Right ventricle myocardium inferior (tissue), 1 donor: Measurements from ENCODE around the gene TRPV4. TPM values are rescaled to one million over a fixed set of nuclear protein-coding genes. Genes with fewer than 3 reads are reported as not detected.

ENCODE experiments used
- ATAC-seq: fragments of 200-7000 bp; cut with Tn5 transposase; one replicate; pipeline ENCODE4 v1.9.1; 2020; ENCODE audit warnings: mild to moderate bottlenecking, moderate library complexity
- DNase-seq: peaks from one replicate; pipeline ENCODE4 v3.0.0; 2021; ENCODE audit errors: missing footprints
- intact Hi-C: fragments of 100-400 bp; cut with DNase I; formaldehyde crosslinking; loops from one replicate; pipeline ENCODE4 v1.11.0; 2022
- total RNA-seq: library from RNA; stranded (reverse); fragmentation: NEBNext Ultra II Directional; extraction: Animal tissue kit (Norgen Biotek cat#: 25700); gene quantifications from one replicate; pipeline ENCODE4 v1.2.1, GENCODE V29; 2021
- donor health status: DM: no; HTN: yes; CAD: no; lungs with severe emphysema.

Gene TRPV4
- total RNA-seq, 1 donor from 2014 or later, result 0.32 TPM

DNA sequence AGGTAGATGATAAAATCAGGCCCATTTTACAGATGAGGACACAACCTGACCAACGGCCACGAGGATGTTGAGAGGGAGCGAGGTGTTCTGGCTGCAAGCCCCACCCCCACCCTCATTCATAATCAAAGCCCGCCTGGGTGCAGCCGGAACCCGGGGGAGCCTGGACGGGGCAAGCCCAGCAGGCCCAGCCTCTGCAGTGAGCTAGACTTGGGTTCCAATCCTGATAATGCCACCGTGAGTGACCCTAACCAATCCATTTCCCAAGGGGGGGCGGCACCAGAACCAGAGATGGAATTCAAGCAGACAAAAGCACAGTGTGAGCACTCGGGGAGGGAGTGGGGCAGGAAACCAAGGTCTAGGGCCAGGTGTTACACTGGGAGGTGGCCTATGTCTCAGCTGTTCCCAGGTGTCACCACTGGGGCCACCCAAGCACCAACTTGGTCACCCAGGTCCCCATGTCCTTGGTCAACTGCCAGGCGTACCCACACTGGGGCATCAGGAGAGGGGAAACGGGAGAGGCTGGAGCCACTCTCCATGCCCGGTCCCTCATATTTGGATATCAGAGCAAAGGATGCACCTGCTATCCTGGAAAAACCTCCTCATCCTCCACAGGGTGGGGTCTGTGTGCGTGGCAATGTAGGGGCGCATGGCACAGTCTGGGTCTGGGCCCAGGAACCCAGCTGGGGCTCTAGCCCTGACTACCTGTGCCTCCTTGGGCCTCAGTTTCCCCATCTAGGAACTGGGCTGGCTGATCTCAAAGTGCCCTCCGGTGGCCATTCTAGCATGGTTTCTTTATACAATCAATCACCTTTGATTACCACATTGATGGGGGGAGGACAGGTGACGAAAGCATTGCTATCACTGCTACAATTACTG lies 61.2 kb downstream of the TRPV4 start:
- ATAC-seq (no peak), DNase-seq (no peak)
- intact Hi-C loops, result no loop called here

DNA sequence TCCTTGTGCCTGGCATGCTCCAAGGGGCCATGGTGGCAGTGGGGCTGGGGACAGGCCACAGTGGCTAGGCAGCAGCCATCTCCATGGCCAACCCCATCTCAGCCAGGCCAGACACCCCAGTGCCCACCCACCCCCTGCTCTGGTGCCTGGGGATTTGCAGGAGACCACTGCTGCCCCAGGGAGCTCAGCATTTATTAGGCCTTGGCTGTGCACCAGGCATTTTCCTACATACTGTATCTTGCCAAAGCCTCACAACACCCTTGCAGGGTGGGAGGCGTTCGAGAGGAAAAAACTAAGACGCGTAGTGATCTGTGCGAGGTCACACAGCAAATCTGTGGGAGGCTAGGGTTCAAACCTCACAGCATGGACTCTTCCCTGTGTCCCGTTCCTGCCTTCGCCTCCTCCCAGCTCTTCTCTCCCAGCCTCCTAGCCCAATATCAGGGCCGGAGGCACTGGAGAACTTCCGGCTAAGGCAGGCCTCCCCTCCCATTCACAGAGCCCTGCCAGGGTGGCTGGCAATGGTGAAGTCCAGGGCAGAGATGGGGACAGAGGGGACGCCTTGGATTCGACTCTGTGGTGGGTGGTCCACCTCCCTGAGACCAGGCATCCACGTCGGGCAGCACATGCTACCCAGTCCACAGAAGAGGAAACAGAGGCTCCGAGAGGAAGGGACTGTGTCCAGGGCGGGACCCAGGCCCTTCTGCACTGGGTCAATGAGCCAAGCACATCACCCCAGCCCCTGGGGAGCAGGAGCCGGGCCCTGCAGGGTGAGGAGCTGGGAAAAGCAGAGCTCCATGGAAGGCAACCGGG lies 62.1 kb downstream of the TRPV4 start:
- intact Hi-C loops, result no loop called here
- DNase-seq, result no peak
- ATAC-seq, result no peak

DNA sequence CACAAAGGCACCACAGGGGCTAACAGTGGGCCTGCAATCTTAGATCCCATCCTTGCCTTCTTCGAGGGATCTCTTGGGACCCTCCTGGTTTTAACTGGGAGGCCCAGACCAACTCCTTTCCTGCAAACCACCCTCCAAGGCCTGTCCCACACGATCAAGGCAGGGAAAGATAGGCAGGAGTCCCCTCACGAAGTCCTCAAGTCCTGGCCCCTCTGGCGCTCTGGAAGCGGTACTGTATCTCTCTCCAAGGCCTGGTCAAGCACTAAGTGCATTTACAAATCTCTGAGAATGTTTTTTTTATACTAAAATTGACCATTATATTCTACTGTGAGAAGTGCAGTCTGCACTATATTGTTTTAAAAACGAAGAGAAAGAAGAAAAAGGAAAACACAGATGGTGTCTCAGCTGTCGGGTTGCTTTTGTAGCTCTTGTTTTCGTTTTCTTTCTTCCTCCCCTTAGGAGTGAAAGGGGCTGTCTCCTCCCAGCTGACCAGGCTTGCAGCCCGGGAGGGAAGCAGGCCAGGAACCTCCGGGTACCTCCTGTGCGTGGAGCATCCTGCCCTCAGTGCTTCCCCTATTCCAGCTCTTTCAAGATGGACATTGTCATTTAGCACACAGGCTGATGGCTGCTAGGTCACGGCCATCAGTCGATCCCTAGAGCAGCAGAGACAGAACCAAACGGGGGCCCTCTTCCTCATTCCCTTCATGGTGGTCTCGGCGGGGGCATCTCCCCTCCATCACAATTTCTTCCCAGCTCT lies 62.9 kb downstream of the TRPV4 start:
- intact Hi-C loops, result no loop called here
- DNase-seq (no peak), ATAC-seq (no peak)

DNA sequence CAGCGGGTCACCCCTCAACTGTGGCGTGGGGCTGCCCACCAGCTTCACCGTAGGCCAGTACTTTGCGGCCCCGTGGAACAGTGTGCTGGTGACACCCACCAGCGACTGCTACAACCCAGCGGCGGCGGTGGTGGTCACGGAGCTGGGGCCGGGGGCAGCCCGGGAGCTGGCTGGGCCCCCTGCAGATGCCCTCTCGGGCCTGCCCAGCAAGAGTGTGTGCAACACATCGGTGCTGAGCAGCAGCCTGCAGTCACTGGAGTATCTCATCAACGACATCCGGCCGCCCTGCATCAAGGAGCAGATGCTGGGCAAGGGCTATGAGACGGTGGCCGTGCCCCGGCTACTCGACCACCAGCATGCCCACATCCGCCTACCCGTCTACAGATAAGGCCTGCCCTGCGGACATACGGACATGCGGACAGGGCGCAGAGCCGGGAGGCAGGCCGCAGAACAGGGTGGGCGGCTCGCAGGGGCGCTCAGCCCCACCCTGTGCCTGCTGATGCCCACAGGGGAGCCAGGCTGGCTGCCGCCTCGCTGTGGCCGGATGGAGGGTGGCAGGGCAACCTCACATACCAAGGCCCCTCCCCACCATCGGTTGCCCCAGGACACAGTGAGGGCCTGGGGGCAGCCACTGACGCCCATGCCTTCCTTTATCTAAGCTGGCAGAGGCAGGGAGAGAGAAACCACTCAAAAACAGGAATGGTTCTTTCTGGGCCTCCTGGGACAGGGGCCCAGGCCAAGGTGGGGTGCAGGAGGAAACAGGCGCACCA lies 64.1 kb downstream of the TRPV4 start:
- ATAC-seq, result no peak
- no peak for DNase-seq
- intact Hi-C loops, result no loop called here

DNA sequence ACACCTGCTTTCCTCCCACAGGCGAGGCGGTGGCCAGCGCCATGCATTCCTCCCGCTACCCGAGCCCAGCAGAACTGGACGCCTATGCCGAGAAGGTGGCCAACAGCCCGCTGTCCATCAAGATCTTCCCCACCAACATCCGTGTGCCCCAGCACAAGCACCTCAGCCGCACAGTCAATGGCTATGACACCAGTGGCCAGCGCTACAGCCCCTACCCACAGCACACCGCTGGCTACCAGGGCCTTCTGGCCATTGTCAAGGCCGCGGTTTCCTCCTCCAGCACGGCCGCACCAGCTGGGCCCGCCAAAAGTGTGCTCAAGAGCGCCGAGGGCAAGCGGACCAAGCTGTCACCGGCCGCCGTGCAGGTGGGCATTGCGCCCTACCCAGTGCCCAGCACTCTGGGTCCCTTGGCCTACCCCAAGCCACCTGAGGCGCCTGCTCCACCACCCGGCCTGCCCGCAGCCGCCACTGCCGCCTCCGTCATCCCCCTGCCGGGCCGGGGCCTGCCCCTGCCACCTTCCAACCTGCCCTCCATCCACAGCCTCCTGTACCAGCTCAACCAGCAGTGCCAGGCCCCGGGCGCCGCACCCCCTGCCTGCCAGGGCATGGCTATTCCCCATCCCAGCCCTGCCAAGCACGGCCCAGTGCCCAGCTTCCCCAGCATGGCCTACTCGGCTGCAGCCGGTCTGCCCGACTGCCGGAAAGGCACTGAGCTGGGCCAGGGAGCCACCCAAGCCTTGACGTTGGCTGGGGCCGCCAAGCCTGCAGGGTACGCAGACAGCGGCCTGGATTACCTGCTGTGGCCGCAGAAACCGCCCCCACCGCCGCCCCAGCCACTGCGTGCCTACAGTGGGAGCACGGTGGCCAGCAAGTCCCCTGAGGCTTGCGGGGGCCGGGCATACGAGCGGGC lies 65.0 kb downstream of the TRPV4 start:
- DNase-seq (no peak), ATAC-seq (no peak)
- intact Hi-C loops, result no loop called here

DNA sequence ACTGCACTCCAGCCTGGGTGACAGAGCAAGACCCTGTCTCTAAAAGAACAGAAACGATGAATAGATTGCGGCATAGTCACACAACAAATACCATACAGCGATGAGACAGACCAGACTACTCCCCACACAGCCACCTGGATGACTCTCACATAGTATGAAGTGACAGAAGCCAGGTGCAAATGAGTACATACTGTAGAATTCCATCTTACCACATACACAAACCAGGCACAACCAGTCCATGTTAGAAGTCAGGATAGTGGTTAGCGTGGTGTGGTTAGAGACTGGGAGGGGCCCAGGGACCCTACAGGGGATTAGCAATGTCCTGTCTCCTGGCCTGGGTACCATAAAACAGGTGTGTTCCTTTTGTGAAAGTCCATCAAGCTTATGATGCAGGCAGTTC lies 65.7 kb downstream of the TRPV4 start:
- intact Hi-C loops, result no loop called here
- ATAC-seq (no peak), DNase-seq (no peak)

DNA sequence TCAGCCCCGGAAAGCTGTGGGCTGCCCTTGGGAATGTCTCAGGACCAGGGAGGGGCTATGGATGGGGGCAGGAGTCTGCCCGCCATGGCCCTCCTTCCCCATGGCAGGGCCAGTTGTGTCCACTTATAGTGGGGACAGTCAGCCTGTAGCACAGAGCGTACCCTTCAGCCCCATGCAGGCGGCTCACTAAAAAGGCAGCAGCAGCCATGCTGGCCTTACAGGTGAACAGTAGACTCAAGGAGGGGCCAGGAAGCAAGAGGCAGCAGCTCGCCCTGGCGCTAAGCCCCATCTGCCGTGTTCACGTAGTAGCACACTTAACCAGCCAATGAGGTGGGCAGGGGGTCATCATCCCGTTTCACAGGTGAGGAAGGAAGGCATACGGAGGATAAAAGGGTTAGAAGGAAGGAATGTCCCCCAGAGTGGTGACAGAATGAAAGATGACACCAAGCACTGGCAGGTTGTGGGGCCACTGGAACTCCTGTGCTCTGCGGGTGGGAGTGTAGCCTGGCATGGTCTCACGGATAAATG lies 66.9 kb downstream of the TRPV4 start:
- no peak for ATAC-seq
- intact Hi-C loops, result no loop called here

DNA sequence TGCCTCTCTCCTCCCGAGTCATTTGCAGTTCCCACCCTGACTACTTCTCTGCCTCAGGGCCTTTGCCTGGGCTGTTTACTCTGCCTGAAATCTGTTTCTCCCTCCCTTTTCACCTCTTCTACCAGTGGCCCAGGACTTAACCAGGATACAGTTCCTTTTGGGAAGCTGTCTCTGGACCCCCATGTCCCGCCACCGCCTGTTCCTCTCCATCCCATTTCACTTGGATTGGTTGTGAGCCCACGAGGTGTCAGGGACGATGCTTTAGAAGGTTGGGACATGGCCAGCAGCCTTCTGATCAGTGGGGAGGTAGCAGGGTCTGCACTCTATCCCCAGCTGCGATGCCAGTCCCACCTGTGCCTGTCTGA lies 67.8 kb downstream of the TRPV4 start:
- DNase-seq (no peak), ATAC-seq (no peak)
- intact Hi-C loops, result no loop called here

More for the DNA sequence above, 66.9 kb downstream of the TRPV4 start:
- DNase-seq, result no peak

DNA sequence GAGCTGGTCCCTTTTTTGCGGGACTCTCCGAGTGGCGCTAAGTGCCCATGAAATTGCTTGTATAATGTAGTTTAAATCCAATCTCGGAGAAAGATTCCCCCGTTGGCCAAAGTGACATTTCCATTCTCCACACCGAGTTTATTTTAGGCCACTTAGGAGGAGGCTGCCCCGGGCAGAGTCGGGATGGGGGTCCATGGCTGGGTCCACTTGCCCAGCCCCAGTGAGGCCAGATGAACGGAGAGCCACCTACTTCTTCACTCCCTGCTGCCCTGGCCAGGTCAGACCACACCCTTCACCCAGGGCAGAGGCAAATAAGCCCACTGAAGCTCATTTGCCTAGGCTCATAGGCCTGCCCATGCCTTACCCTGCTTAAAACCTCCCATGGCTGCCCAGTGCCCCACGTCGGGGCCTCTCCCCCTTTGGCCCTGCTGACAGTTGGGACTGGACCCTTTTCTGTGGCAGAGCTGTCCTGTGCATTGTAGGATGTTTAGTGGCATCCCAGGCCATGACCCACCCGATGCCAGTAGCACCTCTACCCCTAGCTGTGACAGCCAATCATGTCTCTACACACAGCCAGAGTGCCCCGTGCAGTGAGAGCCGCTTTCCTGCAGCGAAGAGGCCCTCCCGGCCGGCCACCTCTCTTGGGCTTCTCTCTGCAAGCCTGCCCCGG lies 68.3 kb downstream of the TRPV4 start:
- ATAC-seq (no peak), DNase-seq (no peak)
- intact Hi-C loops, result loop anchor here (5.0 kb wide), 1 partner anchor 53 kb away; the partner anchor contains the start of gene FAM222A

DNA sequence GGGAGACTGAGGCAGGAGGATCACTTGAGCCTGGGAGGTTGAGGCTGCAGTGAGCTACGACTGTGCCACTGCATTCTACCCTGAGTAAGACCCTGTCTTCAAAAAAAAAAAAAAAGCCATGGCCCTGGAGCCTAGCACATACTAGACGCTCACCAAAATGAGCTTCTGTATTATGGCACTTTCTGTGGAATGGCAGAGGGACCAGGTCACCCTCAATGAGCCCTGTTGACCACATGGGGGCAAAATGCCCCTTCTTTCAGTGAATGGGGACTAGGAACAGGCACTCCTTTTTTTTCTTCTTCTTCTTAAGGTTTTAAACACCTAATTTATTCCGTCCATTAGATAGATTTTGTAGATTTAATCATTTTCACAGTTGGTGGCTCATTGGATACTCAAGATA lies 69.1 kb downstream of the TRPV4 start:
- intact Hi-C loops, result loop anchor here (5.0 kb wide), 1 partner anchor 52 kb away; the partner anchor contains the start of gene FAM222A
- DNase-seq, result no peak
- ATAC-seq, result no peak

DNA sequence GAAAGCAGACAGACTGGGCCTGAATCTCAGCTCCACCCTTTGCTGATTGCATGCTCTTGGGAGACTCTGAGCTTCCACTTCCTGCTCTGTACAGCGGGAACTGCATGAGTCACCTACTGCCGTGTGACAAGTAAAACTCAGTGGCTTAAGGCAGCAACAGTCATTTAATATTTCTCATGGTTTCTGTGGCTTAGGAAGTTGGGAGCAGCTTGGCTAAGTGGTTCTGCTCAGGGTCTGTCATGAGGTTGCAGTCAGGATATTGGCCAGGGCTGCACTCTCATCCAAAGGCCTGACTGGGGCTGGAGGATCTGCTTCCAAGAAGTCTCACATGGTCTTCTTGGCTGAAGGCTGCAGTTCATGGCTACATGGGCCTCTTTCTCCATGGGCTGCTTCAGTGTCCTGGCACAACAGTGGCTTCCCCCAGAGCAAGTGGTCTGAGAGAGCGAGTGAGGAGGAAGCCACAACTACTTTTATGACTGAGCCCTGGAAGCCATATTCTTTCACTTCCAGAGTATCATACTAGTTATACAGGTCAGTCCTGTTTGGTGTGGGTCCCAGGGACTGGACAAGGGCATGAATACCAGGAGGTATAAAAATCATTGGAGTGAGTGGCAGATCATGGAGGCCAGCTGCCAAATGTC lies 69.9 kb downstream of the TRPV4 start:
- ATAC-seq (no peak), DNase-seq (no peak)
- intact Hi-C loops, result loop anchor here (5.0 kb wide), 1 partner anchor 51 kb away; the partner anchor contains the start of gene FAM222A

DNA sequence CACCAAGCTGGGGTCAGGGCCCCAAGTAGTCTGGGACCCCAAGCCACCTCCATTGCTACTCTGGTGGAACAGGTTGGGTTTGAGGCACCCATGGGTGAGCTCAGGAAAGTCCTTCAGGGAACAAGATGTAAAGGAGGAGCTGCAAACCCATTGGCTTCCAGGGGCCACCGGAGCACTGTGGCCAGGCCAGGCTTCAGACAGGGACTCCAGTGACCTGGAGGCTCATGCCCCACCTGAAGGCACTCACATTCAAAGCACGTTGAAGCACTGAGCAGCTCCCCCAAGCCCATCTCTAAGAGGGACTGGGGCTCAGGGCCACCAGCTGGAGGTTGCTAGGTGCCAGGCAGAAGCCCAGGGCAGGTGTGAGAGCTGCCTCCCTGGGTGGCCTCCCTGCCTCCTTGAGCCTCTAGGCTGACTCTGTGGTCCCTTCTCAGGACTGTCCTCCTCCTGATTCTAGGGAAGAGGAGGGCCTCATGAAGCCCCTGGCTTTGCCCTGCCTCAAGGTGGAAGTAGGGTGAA lies 70.5 kb downstream of the TRPV4 start:
- ATAC-seq, result no peak
- no peak for DNase-seq
- intact Hi-C loops, result loop anchor here (5.0 kb wide), 1 partner anchor 50 kb away; the partner anchor contains the start of gene FAM222A

DNA sequence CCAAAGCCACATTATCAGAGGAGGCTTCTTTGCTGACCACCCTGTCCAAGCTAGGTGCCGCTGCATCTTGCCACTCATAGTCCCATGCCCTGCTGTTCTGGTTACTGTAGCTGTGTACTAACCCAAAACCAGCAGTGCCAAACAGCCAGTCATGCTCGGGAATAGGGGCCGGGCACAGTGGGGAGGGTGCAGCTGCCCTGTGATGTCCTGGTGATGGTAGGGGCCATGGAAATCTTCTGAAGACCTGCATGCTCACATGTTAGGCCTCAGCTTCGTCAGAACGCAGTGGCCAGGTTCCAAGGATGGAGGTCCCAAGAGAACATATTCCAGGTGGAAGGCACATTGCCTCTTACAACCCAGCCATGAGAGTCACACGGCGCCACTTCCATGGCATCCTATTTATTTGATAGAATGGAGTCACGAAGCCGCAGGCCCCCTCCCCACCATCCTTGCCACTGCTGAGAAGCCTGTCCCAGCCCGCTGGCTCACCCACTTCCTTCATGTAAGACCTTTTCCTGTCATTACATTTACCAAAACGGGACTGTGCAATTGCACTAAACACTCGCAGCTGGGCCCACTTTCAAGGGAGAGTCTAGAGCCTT lies 71.0 kb downstream of the TRPV4 start:
- intact Hi-C loops, result loop anchor here (5.0 kb wide), 1 partner anchor 50 kb away; the partner anchor contains the start of gene FAM222A
- no peak for DNase-seq
- no peak for ATAC-seq

DNA sequence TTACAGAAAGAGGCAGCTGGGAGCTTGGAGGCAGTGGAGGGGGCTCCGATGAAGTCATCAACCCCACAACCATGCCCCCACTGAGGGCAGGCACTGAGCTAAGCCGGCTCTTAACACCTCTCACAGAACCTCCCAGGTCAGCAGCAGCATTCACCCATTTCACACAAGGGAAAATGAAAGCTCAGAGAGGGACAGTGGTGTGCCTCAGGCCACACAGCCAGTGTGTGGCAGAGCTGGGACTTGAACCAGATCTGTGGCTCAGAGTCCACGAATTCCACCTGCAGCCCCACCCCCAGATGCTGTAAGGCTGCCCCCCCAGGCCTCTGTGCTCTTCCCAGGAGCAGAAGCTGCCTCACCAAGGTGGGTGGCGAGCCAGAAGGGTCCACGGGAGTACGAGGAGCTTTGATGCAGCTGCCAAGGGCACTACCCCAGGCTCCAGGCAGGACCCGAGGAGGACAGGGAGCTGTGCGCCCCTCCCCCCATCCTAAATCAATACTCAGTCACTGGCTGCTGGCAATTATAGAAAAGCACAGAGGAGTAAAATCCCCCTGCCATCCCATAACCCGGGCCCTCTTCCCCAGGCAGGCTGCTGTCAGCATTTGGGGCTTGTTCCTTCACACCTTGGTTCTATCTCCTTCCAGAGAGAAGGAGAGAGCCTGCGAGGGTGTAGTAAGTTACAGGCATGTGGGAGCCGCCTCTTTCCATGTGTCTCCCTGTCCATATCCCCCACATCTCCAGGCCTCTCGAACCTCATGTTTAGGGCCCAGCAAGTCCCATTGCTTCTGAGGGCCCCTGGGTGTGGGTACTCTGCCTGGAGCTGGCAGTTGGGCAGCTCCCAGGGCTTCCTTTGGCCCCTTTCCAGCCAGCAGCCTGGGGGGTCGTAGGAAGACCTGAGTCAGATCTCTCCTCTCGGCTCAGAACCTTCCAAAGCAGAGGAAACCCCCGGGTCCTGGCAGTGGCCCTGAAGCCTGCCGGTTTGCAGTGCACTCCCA lies 72.0 kb downstream of the TRPV4 start:
- no peak for DNase-seq
- no peak for ATAC-seq
- intact Hi-C loops, result loop anchor here (5.0 kb wide), 1 partner anchor 49 kb away; the partner anchor contains the start of gene FAM222A
